ENCODE measurements around the gene ABLIM3.

Gene ABLIM3

GRCh38 chr5:149141957-149142851, 911 bp downstream of the ABLIM3 start:
- TF ChIP-seq POLR2A (IDR thresholded peaks at IDR 0.05; ENCODE audit: low read length) (no peak), GATA1 (IDR thresholded peaks at IDR 0.05; ENCODE audit: low read depth, low read length) (no peak)
- DNase-seq: no peak

- no peak for DNase-seq
- TF ChIP-seq POLR2A (IDR thresholded peaks at IDR 0.05; ENCODE audit: low read length) (no peak), GATA1 (IDR thresholded peaks at IDR 0.05; ENCODE audit: low read depth, low read length) (no peak)
These were observed 2.2 kb downstream of the ABLIM3 start for GRCh38 chr5:149143470-149143869.

- DNase-seq: no peak
- TF ChIP-seq POLR2A (IDR thresholded peaks at IDR 0.05; ENCODE audit: low read length) (no peak), GATA1 (IDR thresholded peaks at IDR 0.05; ENCODE audit: low read depth, low read length) (no peak)
These were observed 3.3 kb downstream of the ABLIM3 start for GRCh38 chr5:149144637-149145036.

GRCh38 chr5:149145138-149145537, 3.8 kb downstream of the ABLIM3 start:
- TF ChIP-seq POLR2A (IDR thresholded peaks at IDR 0.05; ENCODE audit: low read length) (no peak), GATA1 (IDR thresholded peaks at IDR 0.05; ENCODE audit: low read depth, low read length) (no peak)
- no peak for DNase-seq

- no peak for TF ChIP-seq GATA1 (IDR thresholded peaks at IDR 0.05; ENCODE audit: low read depth, low read length)
- no peak for TF ChIP-seq POLR2A (IDR thresholded peaks at IDR 0.05; ENCODE audit: low read length)
- DNase-seq: no peak
These were observed 6.4 kb downstream of the ABLIM3 start for GRCh38 chr5:149147676-149148075.

GRCh38 chr5:149149942-149150341, 8.6 kb downstream of the ABLIM3 start:
- DNase-seq: no peak
- TF ChIP-seq GATA1 (IDR thresholded peaks at IDR 0.05; ENCODE audit: low read depth, low read length) (no peak), POLR2A (IDR thresholded peaks at IDR 0.05; ENCODE audit: low read length) (no peak)

- DNase-seq: no peak
- no peak for TF ChIP-seq GATA1 (IDR thresholded peaks at IDR 0.05; ENCODE audit: low read depth, low read length)
- no peak for TF ChIP-seq POLR2A (IDR thresholded peaks at IDR 0.05; ENCODE audit: low read length)
These were observed 9.2 kb downstream of the ABLIM3 start for GRCh38 chr5:149150457-149150856.

- DNase-seq: peak; percentile 15 to 38
- TF ChIP-seq POLR2A (IDR thresholded peaks at IDR 0.05; ENCODE audit: low read length) (no peak), GATA1 (IDR thresholded peaks at IDR 0.05; ENCODE audit: low read depth, low read length) (no peak)
These were observed 10.4 kb downstream of the ABLIM3 start for GRCh38 chr5:149151717-149152116.

GRCh38 chr5:149152317-149152746, 11.0 kb downstream of the ABLIM3 start:
- TF ChIP-seq POLR2A (IDR thresholded peaks at IDR 0.05; ENCODE audit: low read length) (no peak), GATA1 (IDR thresholded peaks at IDR 0.05; ENCODE audit: low read depth, low read length) (no peak)
- no peak for DNase-seq

GRCh38 chr5:149153193-149153750, 12.0 kb downstream of the ABLIM3 start:
- TF ChIP-seq GATA1 (IDR thresholded peaks at IDR 0.05; ENCODE audit: low read depth, low read length) (no peak), POLR2A (IDR thresholded peaks at IDR 0.05; ENCODE audit: low read length) (no peak)
- DNase-seq: peak in 1 of 2 experiments; percentile 21

- DNase-seq: peak; percentile 15 to 70
- no peak for TF ChIP-seq POLR2A (IDR thresholded peaks at IDR 0.05; ENCODE audit: low read length)
- TF ChIP-seq GATA1 (IDR thresholded peaks at IDR 0.05; ENCODE audit: low read depth, low read length): no peak
These were observed 12.7 kb downstream of the ABLIM3 start for GRCh38 chr5:149153751-149154610.

GRCh38 chr5:149154650-149155049, 13.4 kb downstream of the ABLIM3 start:
- no peak for DNase-seq
- TF ChIP-seq POLR2A (IDR thresholded peaks at IDR 0.05; ENCODE audit: low read length) (no peak), GATA1 (IDR thresholded peaks at IDR 0.05; ENCODE audit: low read depth, low read length) (no peak)

GRCh38 chr5:149156435-149157083, 15.3 kb downstream of the ABLIM3 start:
- TF ChIP-seq GATA1 (IDR thresholded peaks at IDR 0.05; ENCODE audit: low read depth, low read length) (no peak), POLR2A (IDR thresholded peaks at IDR 0.05; ENCODE audit: low read length) (no peak)
- no peak for DNase-seq
